Measurements from ENCODE around the gene CHODL.

CHODL gene

GRCh38 chr21:18244671-18245463 is at the start of gene CHODL:
TSS of gene CHODL (plus strand) at chr21:18244833. CDS start at chr21:18245224, 391 bp downstream.
- no peak within 1 kb of the TSS for H3K4me3 ChIP-seq (ENCODE audit: low read depth, low read length)
- no peak for TF ChIP-seq CTCF (IDR thresholded peaks at IDR 0.05; ENCODE audit: insufficient read depth, low read depth, low read length, missing control alignments)
- DNase-seq (ENCODE audit: low read depth): no peak

GRCh38 chr21:18204931-18205330 is 39.7 kb upstream of the CHODL start:
- H3K4me3 ChIP-seq (ENCODE audit: low read depth, low read length): no peak overlapping the region
- no peak for TF ChIP-seq CTCF (IDR thresholded peaks at IDR 0.05; ENCODE audit: insufficient read depth, low read depth, low read length, missing control alignments)
- no peak for DNase-seq (ENCODE audit: low read depth)

- H3K4me3 ChIP-seq (ENCODE audit: low read depth, low read length): no peak overlapping the region
- no peak for TF ChIP-seq CTCF (IDR thresholded peaks at IDR 0.05; ENCODE audit: insufficient read depth, low read depth, low read length, missing control alignments)
- DNase-seq (ENCODE audit: low read depth): no peak
Observed at GRCh38 chr21:18218331-18218730, 26.3 kb upstream of the CHODL start.

- no peak for DNase-seq (ENCODE audit: low read depth)
- TF ChIP-seq CTCF (IDR thresholded peaks at IDR 0.05; ENCODE audit: insufficient read depth, low read depth, low read length, missing control alignments): no peak
- no peak overlapping the region for H3K4me3 ChIP-seq (ENCODE audit: low read depth, low read length)
Observed at GRCh38 chr21:18220498-18220897, 24.1 kb upstream of the CHODL start.

- no peak for TF ChIP-seq CTCF (IDR thresholded peaks at IDR 0.05; ENCODE audit: insufficient read depth, low read depth, low read length, missing control alignments)
- DNase-seq (ENCODE audit: low read depth): no peak
- no peak overlapping the region for H3K4me3 ChIP-seq (ENCODE audit: low read depth, low read length)
Observed at GRCh38 chr21:18222346-18222745, 22.3 kb upstream of the CHODL start.

- no peak for TF ChIP-seq CTCF (IDR thresholded peaks at IDR 0.05; ENCODE audit: insufficient read depth, low read depth, low read length, missing control alignments)
- no peak for DNase-seq (ENCODE audit: low read depth)
- H3K4me3 ChIP-seq (ENCODE audit: low read depth, low read length): no peak overlapping the region
Observed at GRCh38 chr21:18228060-18228739, 16.4 kb upstream of the CHODL start.
